Esophagus muscularis mucosa (tissue), 4 donors: ENCODE measurements around the gene TFB1M. TPM values are rescaled to one million over a fixed set of nuclear protein-coding genes. Genes with fewer than 3 reads are reported as not detected.

Experiments
- DNase-seq: peaks from one replicate; pipeline ENCODE4 v3.0.0-alpha.2; 2017; ENCODE audit errors: extremely low spot score
- H3K27ac ChIP-seq, 4 donors: fragments of 200-600 bp; sonication (generic); replicated peaks in 1 of 4; 1 replicate in 3 of 4; 2 replicates in 1 of 4; pipeline ENCODE4 v1.5.1; 2016 to 2019; ENCODE audit warnings: mild to moderate bottlenecking in 1 of 4
- H3K27me3 ChIP-seq, 4 donors: fragments of 200-600 bp; sonication (generic); one replicate each; pipeline versions ENCODE4 v1.5.1 to v1.6.0; 2016 to 2019
- H3K36me3 ChIP-seq, 4 donors: fragments of 200-600 bp; sonication (generic); one replicate each; pipeline ENCODE4 v1.5.1; 2016 to 2019
- H3K4me1 ChIP-seq, 4 donors: fragments of 200-600 bp; sonication (generic); one replicate each; pipeline ENCODE4 v1.5.1; 2016 to 2019
- H3K4me3 ChIP-seq, 4 donors: fragments of 200-600 bp; sonication (generic); 1 replicate in 2 of 4; 2 replicates in 2 of 4; pipeline ENCODE4 v1.5.1; 2016 to 2019; ENCODE audit warnings: mild to moderate bottlenecking in 4 of 4, moderate library complexity in 1 of 4
- H3K9me3 ChIP-seq, 4 donors: fragments of 200-600 bp; sonication (generic); 1 replicate in 3 of 4; 2 replicates in 1 of 4; pipeline ENCODE4 v1.5.1; 2016 to 2019
- EP300 ChIP-seq: sonication (generic); formaldehyde crosslinking; IDR thresholded peaks from one replicate; pipeline ENCODE4 v1.6.1; 2017; ENCODE audit warnings: antibody characterized with exemption
- POLR2A ChIP-seq: fragments of 450-650 bp; IDR thresholded peaks from one replicate; pipeline ENCODE4 v1.6.1; 2017; ENCODE audit warnings: antibody characterized with exemption, moderate library complexity, mild to moderate bottlenecking, low read depth
- POLR2AphosphoS5 ChIP-seq, 2 donors: sonication (generic); formaldehyde crosslinking; IDR thresholded peaks; one replicate each; pipeline ENCODE4 v1.6.1; 2017; ENCODE audit warnings: antibody characterized with exemption in 2 of 2
- WGBS: methylation state at CpG from one replicate; pipeline ENCODE4 v1.1.5; 2018; 5-methylcytosine and 5-hydroxymethylcytosine counted together
- intact Hi-C: fragments of 100-400 bp; cut with DNase I; formaldehyde crosslinking; loops from one replicate; pipeline ENCODE4 v1.15.1; 2023
- total RNA-seq, 4 donors: library from RNA; depleted of rRNA; stranded (reverse); fragments of >200 nt; gene quantifications; one replicate each; pipeline versions ENCODE4 v1.1.0 to v1.2.1, GENCODE V29; 2016
- TF ChIP-seq, protein P1 (sequence below), 3 experiments: fragments of 200-600 bp in 2 of 3; fragments of 450-650 bp in 1 of 3; sonication (generic) in 2 of 3; IDR thresholded peaks; one replicate each; pipeline ENCODE4 v1.5.1; 2017 to 2019; ENCODE audit warnings: antibody characterized with exemption in 3 of 3, mild to moderate bottlenecking in 2 of 3, moderate library complexity in 1 of 3

TFB1M gene
- total RNA-seq, 4 donors from 2014 or later = 6.5 to 15.4 (median 12.2) TPM

DNA sequence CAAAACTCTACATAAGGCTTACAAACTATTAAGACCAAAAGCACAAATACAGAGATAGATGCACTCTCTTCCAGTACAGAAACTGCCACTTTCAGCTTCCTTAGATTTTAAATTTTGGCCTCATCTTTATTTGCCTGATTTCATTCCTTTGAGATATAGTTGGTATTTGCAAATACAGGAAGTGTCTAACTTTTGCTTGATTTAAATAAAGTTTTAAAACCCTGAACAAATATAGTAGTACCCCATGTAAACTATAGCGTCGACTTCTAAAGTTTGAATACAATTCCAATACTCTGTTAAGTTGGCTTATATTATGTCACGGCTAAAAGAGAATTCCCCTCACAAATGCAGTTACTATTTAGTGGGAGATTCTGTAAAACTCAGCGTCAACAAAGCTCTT, 51.6 kb downstream of the TFB1M start:
- WGBS = 96% methylated on average over 4 of the region's 4 CpGs
- intact Hi-C loops = no loop called here

DNA sequence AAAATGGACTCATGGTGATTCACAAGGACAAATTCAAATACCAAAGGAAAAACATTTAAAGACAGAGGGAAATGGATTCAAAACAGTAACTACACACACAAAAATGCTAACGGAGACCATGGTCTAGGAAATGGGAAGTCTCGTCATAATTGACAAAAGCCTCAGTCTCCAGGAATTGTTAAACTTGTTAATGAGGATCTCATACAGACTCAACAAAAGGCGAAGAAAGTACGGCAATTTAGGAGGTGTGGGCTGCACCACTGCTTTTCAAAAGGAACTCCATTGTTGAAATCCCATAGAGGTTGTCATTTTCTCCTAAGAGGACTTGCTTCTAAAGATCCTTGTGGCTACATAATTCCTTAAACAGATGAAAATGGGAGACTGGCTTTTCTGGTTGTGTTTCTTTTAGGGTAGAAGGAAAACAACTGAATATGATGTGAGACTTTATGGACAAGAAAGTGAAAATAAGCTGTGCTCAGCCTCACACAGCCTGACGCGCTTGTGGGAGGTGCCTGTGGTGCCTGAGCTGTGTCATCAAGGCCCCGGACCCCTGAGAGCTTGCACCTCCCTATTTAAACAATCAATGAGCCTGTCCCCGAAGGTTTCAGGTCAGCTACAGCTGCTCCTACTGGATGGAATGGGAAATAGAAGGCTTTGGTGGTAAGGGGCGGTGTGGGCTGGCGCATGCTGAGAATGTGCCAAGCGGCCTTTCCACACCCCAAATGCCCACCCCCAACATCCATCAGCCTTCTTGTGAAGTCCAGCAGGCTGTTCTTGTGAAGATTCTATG, 53.0 kb downstream of the TFB1M start:
- Histone ChIP-seq H3K27ac (no peak overlapping the region), H3K4me1 (peaks cover 0 to 4% (median 0%) of the 10 kb centered on the region in 4 donors), H3K27me3 (no peaks in the 10 kb centered on the region), H3K9me3 (no peaks in the 10 kb centered on the region), H3K4me3 (no peak overlapping the region), H3K36me3 (peaks cover 6 to 43% (median 20%) of the 10 kb centered on the region in 4 donors)
- intact Hi-C loops = no loop called here
- DNase-seq = no peak
- TF ChIP-seq EP300 (no peak), POLR2A (no peak), POLR2AphosphoS5 (IDR thresholded peaks at IDR 0.05) (no peak)
- TF ChIP-seq, protein P1, sequence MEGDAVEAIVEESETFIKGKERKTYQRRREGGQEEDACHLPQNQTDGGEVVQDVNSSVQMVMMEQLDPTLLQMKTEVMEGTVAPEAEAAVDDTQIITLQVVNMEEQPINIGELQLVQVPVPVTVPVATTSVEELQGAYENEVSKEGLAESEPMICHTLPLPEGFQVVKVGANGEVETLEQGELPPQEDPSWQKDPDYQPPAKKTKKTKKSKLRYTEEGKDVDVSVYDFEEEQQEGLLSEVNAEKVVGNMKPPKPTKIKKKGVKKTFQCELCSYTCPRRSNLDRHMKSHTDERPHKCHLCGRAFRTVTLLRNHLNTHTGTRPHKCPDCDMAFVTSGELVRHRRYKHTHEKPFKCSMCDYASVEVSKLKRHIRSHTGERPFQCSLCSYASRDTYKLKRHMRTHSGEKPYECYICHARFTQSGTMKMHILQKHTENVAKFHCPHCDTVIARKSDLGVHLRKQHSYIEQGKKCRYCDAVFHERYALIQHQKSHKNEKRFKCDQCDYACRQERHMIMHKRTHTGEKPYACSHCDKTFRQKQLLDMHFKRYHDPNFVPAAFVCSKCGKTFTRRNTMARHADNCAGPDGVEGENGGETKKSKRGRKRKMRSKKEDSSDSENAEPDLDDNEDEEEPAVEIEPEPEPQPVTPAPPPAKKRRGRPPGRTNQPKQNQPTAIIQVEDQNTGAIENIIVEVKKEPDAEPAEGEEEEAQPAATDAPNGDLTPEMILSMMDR (IDR thresholded peaks at IDR 0.05) = no peak
- WGBS = 92% methylated on average over 11 of the region's 11 CpGs

More for the DNA sequence above, 51.6 kb downstream of the TFB1M start:
- TF ChIP-seq POLR2A (no peak), POLR2AphosphoS5 (IDR thresholded peaks at IDR 0.05) (no peak), EP300 (no peak)
- TF ChIP-seq, protein P1 (IDR thresholded peaks at IDR 0.05) = no peak
- no peaks in the 10 kb centered on the region for H3K27me3 ChIP-seq
- H3K9me3 ChIP-seq = no peaks in the 10 kb centered on the region
- peaks cover 0 to 4% (median 3%) of the 10 kb centered on the region in 4 donors for H3K4me1 ChIP-seq
- peaks cover 4 to 30% (median 15%) of the 10 kb centered on the region in 4 donors for H3K36me3 ChIP-seq
- no peak overlapping the region for H3K27ac ChIP-seq
- H3K4me3 ChIP-seq = no peak overlapping the region
- DNase-seq = no peak

DNA sequence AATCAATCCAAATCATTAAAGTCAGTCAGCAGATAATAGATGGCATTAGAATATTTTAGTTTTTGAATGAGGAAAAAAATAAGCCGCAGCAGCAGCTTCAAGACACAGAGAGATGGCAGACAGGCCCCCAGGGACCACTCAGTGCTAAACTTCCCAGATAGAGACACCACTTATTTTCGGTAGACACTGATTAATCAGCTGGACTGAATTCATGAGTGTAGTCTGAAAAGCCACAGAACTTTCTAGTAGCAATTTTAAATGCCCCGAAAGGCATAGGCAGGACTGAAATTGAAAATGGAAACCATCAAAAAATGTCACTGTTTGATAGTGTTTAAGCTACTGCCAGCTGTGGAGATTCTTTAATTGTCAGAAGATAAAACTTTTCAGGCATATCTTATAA, 53.6 kb downstream of the TFB1M start:
- Histone ChIP-seq H3K9me3 (no peaks in the 10 kb centered on the region), H3K27me3 (no peaks in the 10 kb centered on the region), H3K4me3 (no peak overlapping the region), H3K36me3 (peaks cover 6 to 50% (median 25%) of the 10 kb centered on the region in 4 donors), H3K27ac (no peak overlapping the region), H3K4me1 (peaks cover 0 to 4% (median 0%) of the 10 kb centered on the region in 4 donors)
- TF ChIP-seq EP300 (no peak), POLR2AphosphoS5 (IDR thresholded peaks at IDR 0.05) (no peak), POLR2A (no peak)
- TF ChIP-seq, protein P1 (IDR thresholded peaks at IDR 0.05) = no peak
- intact Hi-C loops = no loop called here
- no peak for DNase-seq
- WGBS = 51% methylated on average over 3 of the region's 3 CpGs

DNA sequence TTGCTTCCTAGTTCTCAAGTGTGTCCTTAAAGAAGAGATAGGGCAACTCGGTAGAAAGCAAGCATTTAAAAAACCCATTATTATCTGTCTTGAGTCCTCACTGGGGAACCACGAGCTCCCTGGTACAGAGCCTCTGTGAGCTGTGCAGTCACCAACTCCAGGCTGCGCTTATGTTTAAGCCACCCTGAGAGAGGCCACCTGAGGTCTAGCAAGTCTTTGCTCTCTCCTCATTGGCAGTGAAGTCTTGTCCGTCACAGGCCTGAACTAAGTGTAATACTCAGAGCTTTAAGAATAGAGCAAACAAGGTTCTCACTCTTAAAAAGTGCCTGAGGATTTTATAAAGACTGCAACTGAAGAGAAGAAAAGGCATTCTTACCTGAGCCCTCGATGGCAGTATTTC, 54.4 kb downstream of the TFB1M start:
- no peaks in the 10 kb centered on the region for H3K27me3 ChIP-seq
- no peaks in the 10 kb centered on the region for H3K9me3 ChIP-seq
- WGBS = 90% methylated on average over 5 of the region's 5 CpGs
- H3K4me3 ChIP-seq = no peak overlapping the region
- intact Hi-C loops = no loop called here
- no peak for DNase-seq
- H3K4me1 ChIP-seq = peaks cover 0 to 2% (median 0%) of the 10 kb centered on the region in 4 donors
- H3K36me3 ChIP-seq = peaks cover 6 to 57% (median 28%) of the 10 kb centered on the region in 4 donors
- TF ChIP-seq EP300 (no peak), POLR2AphosphoS5 (IDR thresholded peaks at IDR 0.05) (no peak), POLR2A (no peak)
- TF ChIP-seq, protein P1 (IDR thresholded peaks at IDR 0.05) = no peak
- no peak overlapping the region for H3K27ac ChIP-seq
